C4-2B (cell line): ENCODE results near the gene PSAP.

Experiments
- ZFX ChIP-seq: fragments of 450-650 bp; IDR thresholded peaks from 2 replicates; pipeline ENCODE4 v1.6.1; 2017
- TF ChIP-seq, protein P1 (sequence below): fragments of 450-650 bp; conservative IDR thresholded peaks from 2 replicates; pipeline ENCODE4 v1.5.1; 2017; ENCODE audit warnings: mild to moderate bottlenecking

DNA sequence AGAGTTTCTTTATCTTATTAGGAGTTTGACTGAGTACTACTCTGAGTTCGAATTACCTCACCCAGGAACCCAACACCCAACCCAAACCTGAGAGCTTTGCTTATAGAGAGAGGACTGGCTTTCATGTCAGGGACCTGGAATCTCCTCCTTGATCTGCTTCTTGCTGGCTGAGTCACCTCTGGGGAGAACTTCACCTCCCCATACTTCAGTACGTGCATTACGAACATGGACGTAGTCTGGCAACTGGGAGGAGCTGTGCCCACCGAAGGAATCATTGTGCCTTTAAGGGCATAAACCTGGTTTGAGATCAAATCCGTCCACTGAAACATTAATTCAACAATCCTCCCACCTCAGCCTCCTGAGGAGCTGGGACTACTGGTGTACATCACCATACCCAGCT lies 12.2 kb upstream of the PSAP start:
- TF ChIP-seq, protein P1, sequence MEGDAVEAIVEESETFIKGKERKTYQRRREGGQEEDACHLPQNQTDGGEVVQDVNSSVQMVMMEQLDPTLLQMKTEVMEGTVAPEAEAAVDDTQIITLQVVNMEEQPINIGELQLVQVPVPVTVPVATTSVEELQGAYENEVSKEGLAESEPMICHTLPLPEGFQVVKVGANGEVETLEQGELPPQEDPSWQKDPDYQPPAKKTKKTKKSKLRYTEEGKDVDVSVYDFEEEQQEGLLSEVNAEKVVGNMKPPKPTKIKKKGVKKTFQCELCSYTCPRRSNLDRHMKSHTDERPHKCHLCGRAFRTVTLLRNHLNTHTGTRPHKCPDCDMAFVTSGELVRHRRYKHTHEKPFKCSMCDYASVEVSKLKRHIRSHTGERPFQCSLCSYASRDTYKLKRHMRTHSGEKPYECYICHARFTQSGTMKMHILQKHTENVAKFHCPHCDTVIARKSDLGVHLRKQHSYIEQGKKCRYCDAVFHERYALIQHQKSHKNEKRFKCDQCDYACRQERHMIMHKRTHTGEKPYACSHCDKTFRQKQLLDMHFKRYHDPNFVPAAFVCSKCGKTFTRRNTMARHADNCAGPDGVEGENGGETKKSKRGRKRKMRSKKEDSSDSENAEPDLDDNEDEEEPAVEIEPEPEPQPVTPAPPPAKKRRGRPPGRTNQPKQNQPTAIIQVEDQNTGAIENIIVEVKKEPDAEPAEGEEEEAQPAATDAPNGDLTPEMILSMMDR: no peak
- TF ChIP-seq ZFX: no peak
